K562 (cell line): Measurements from ENCODE around the gene THEM5. TPM values are rescaled to one million over a fixed set of nuclear protein-coding genes. Genes with fewer than 3 reads are reported as not detected.

Experiments
- ATAC-seq: fragments of 200-7000 bp; cut with Tn5 transposase; 3 replicates; pipeline ENCODE4 v1.9.1; 2020; ENCODE audit warnings: moderate library complexity
- BruUV-seq: library from RNA; stranded (reverse); fragments of 400-500 nt; replicated peaks from 2 replicates; lab custom pipeline; 2021; lab: Mats Ljungman, UMichigan
- CTCF ChIA-PET: fragments of 300-600 bp; formaldehyde crosslinking; extraction: SDS; loops from one replicate; lab custom pipeline; 2021; ENCODE audit warnings: low intra/inter-chr PET ratio; lab: Yijun Ruan, JAX
- POLR2A ChIA-PET: fragments of 300-600, 350-650 bp; sonication (Branson Sonifier 250); formaldehyde crosslinking; extraction: SDS; loops from one replicate; lab custom pipeline; 2021; ENCODE audit warnings: antibody characterized with exemption, inconsistent platforms; lab: Yijun Ruan, JAX
- DNase-seq, 4 experiments: peaks; one replicate each; pipeline versions ENCODE4 v3.0.0 to v3.0.0-alpha.2; 2011 to 2018; ENCODE audit warnings: low spot score in 3 of 4, mixed read lengths in 3 of 4; ENCODE audit errors: extremely low read depth in 1 of 4
- FAIRE-seq: peaks from 2 replicates; lab custom pipeline; 2011; peaks lifted over from hg19 to GRCh38; lab: Jason Lieb, UNC
- H2AFZ ChIP-seq: 2 replicates; pipeline ENCODE4 v1.6.0; 2011; ENCODE audit warnings: low read depth, low read length, control low read depth, inconsistent platforms
- H3K27ac ChIP-seq: fragments of 200-600 bp; 3 replicates; pipeline ENCODE4 v1.8.0; 2011; ENCODE audit warnings: low read depth, mild to moderate bottlenecking, control low read depth, inconsistent platforms, low read length, moderate library complexity, mixed read lengths; ENCODE audit errors: extremely low read depth
- H3K27me3 ChIP-seq, 2 experiments: fragments of 300-600 bp in 1 of 2; 2 replicates in 1 of 2; 3 replicates in 1 of 2; pipeline versions ENCODE4 v1.6.0 to v1.8.0; 2011; ENCODE audit warnings: inconsistent platforms in 2 of 2, low read length in 2 of 2, mild to moderate bottlenecking in 1 of 2, mixed read lengths in 1 of 2, moderate library complexity in 1 of 2; ENCODE audit not compliant: control insufficient read depth in 2 of 2, insufficient read depth in 2 of 2
- H3K36me3 ChIP-seq: fragments of 300-600 bp; 3 replicates; pipeline ENCODE4 v1.8.0; 2011; ENCODE audit warnings: mild to moderate bottlenecking, low read length, inconsistent platforms; ENCODE audit not compliant: control insufficient read depth, insufficient read depth
- H3K4me1 ChIP-seq, 2 experiments: fragments of 200-600 bp in 1 of 2; replicated peaks in 1 of 2; 2 replicates in 1 of 2; 3 replicates in 1 of 2; pipeline versions ENCODE4 v1.5.1 to v1.8.0; 2011; ENCODE audit warnings: inconsistent platforms in 2 of 2, low read length in 2 of 2, mild to moderate bottlenecking in 1 of 2, mixed read lengths in 1 of 2, moderate library complexity in 1 of 2; ENCODE audit not compliant: control insufficient read depth in 2 of 2, insufficient read depth in 2 of 2
- H3K4me2 ChIP-seq: 2 replicates; pipeline ENCODE4 v1.6.1; 2011; ENCODE audit warnings: low read length, control low read depth, inconsistent platforms, mixed read lengths; ENCODE audit not compliant: insufficient read depth
- H3K4me3 ChIP-seq: fragments of 200-600 bp; sonication (generic), shearing (Covaris generic); 2 replicates; pipeline ENCODE4 v1.5.1; 2016; ENCODE audit warnings: control low read depth, inconsistent platforms
- H3K79me2 ChIP-seq: fragments of 200-600 bp; 3 replicates; pipeline ENCODE4 v1.8.0; 2011; ENCODE audit warnings: low read length, inconsistent platforms; ENCODE audit not compliant: control insufficient read depth, insufficient read depth
- H3K9ac ChIP-seq, 2 experiments: 2 replicates each; pipeline versions ENCODE4 v1.6.0 to v1.6.1; 2011; ENCODE audit warnings: low read depth in 2 of 2, low read length in 2 of 2, control low read depth in 1 of 2, inconsistent platforms in 1 of 2, mild to moderate bottlenecking in 1 of 2, mixed read lengths in 1 of 2; ENCODE audit not compliant: insufficient read depth in 1 of 2
- H3K9me1 ChIP-seq: one replicate; pipeline ENCODE4 v1.6.0; 2011; ENCODE audit warnings: inconsistent platforms, mild to moderate bottlenecking, low read length, moderate library complexity; ENCODE audit not compliant: control insufficient read depth, insufficient read depth
- H3K9me3 ChIP-seq: replicated peaks from 2 replicates; pipeline ENCODE4 v1.5.1; 2011; ENCODE audit warnings: low read depth, low read length, inconsistent platforms; ENCODE audit not compliant: control insufficient read depth, insufficient read depth
- H4K20me1 ChIP-seq: replicated peaks from 2 replicates; pipeline ENCODE4 v1.6.1; 2011; ENCODE audit warnings: low read length, inconsistent platforms, mixed read lengths; ENCODE audit not compliant: control insufficient read depth, insufficient read depth
- BHLHE40 ChIP-seq: IDR thresholded peaks from 2 replicates; pipeline ENCODE4 v1.6.1; 2011; ENCODE audit warnings: low read length, improper control_type of control experiment
- BRF2 ChIP-seq: IDR thresholded peaks from 3 replicates; pipeline ENCODE4 v1.6.1; 2011; ENCODE audit warnings: borderline replicate concordance, mild to moderate bottlenecking; ENCODE audit not compliant: insufficient read length, insufficient read depth
- IRF9 ChIP-seq: fragments of 450-650 bp; IDR thresholded peaks from 2 replicates; pipeline ENCODE4 v1.6.1; 2016; ENCODE audit warnings: missing biosample characterization, missing genetic modification characterization
- KLF13 ChIP-seq: fragments of 450-650 bp; IDR thresholded peaks from 2 replicates; pipeline ENCODE4 v1.6.1; 2016; ENCODE audit warnings: missing genetic modification characterization, low read depth, mild to moderate bottlenecking, missing compliant biosample characterization, moderate library complexity, borderline replicate concordance
- NFIC ChIP-seq: fragments of 450-650 bp; IDR thresholded peaks from 2 replicates; pipeline ENCODE4 v1.6.1; 2017; ENCODE audit warnings: mild to moderate bottlenecking, inconsistent platforms
- NR0B1 ChIP-seq: fragments of 450-650 bp; IDR thresholded peaks from one replicate; pipeline ENCODE4 v1.6.1; 2018; ENCODE audit warnings: mild to moderate bottlenecking, moderate library complexity; ENCODE audit not compliant: partially characterized antibody
- SIN3A ChIP-seq, 2 experiments: fragments of 150-350 bp in 1 of 2; IDR thresholded peaks; 2 replicates each; pipeline ENCODE4 v1.6.1; 2011 to 2016; ENCODE audit warnings: borderline replicate concordance in 2 of 2, low read depth in 2 of 2, low read length in 2 of 2, mild to moderate bottlenecking in 2 of 2, moderate library complexity in 2 of 2; ENCODE audit not compliant: control insufficient read depth in 1 of 2
- SRSF7 ChIP-seq: fragments of 200-400 bp; formaldehyde crosslinking; optimal IDR thresholded peaks from 2 replicates; pipeline ENCODE3; 2017; ENCODE audit warnings: mild to moderate bottlenecking, low read depth, low read length
- TCF15 ChIP-seq: fragments of 250-450 bp; sonication (Bioruptor Pico); IDR thresholded peaks from 2 replicates; pipeline ENCODE4 v1.8.0; 2022; ENCODE audit warnings: moderate library complexity, mild to moderate bottlenecking, inconsistent platforms
- TOE1 ChIP-seq, 2 experiments: fragments of 450-650 bp in 1 of 2; sonication (generic) in 1 of 2; formaldehyde crosslinking in 1 of 2; IDR thresholded peaks; 2 replicates each; pipeline versions ENCODE4 v1.7.1 to v1.8.0; 2016 to 2022; ENCODE audit warnings: borderline replicate concordance in 2 of 2, mild to moderate bottlenecking in 2 of 2, antibody characterized with exemption in 1 of 2, inconsistent platforms in 1 of 2, low read depth in 1 of 2, missing genetic modification reagents in 1 of 2, moderate library complexity in 1 of 2
- ZBTB9 ChIP-seq: fragments of 450-650 bp; formaldehyde crosslinking; IDR thresholded peaks from 2 replicates; pipeline ENCODE4 v1.4.0; 2020; ENCODE audit warnings: mild to moderate bottlenecking, moderate library complexity
- ZNF277 ChIP-seq: fragments of 250-450 bp; sonication (Bioruptor Pico); IDR thresholded peaks from 2 replicates; pipeline ENCODE4 v1.8.0; 2022; ENCODE audit warnings: inconsistent platforms, mild to moderate bottlenecking, moderate library complexity, borderline replicate concordance
- ZNF695 ChIP-seq: fragments of 450-650 bp; formaldehyde crosslinking; IDR thresholded peaks from 2 replicates; pipeline ENCODE4 v1.4.0; 2020; ENCODE audit warnings: mild to moderate bottlenecking, moderate library complexity
- WGBS: fragments of 100-300 bp; shearing (Covaris generic); methylation state at CpG from one replicate; pipeline ENCODE4 v1.1.6; 2016; ENCODE audit warnings: low coverage, mixed read lengths; ENCODE audit not compliant: insufficient coverage; ENCODE audit errors: missing lambda C conversion rate; 5-methylcytosine and 5-hydroxymethylcytosine counted together
- in situ Hi-C: fragments of 300-500 bp; cut with MboI; formaldehyde crosslinking; loops from 4 replicates; pipeline ENCODE4 v1.15.0; 2018; ENCODE audit warnings: inconsistent platforms, mixed read lengths
- intact Hi-C: fragments of 100-400 bp; cut with micrococcal nuclease; formaldehyde crosslinking; loops from 2 replicates; pipeline ENCODE4 v1.14.2; 2022
- polyA plus RNA-seq, 8 experiments: library from polyadenylated mRNA; depleted of rRNA in 4 of 8; stranded (reverse) in 5 of 8; unstranded in 3 of 8; fragments of >200 nt; fragmentation: Nextera tagmentation in 2 of 8; fragmentation: Illumina TruSeq in 1 of 8; extraction: Ambion mirVana in 2 of 8; extraction: Trizol in 1 of 8; gene quantifications; 2 replicates each; pipeline versions ENCODE4 v1.2.1 to v1.2.3, GENCODE V29; 2011 to 2014; ENCODE audit warnings: inconsistent platforms in 1 of 8, missing spikeins in 1 of 8
- total RNA-seq, 7 experiments: library from RNA; depleted of rRNA in 6 of 7; stranded (reverse); fragments of >200 nt in 6 of 7; fragmentation: Illumina TruSeq in 2 of 7; extraction: Trizol in 2 of 7; gene quantifications; 2 replicates each; pipeline versions ENCODE4 v1.2.1 to v1.2.3, GENCODE V29; 2011 to 2021; ENCODE audit warnings: low replicate concordance in 1 of 7

THEM5 gene
- total and polyA plus RNA-seq, 9 of the 15 experiments (the other 6 are each of a cell fraction or from before 2014, with no cell fraction given), result not detected

- TF ChIP-seq ZBTB9 (CRISPR knock-in tag) (no peak), ZNF695 (CRISPR knock-in tag) (no peak), BRF2 (no peak), TOE1 (IDR thresholded peaks at IDR 0.05; ENCODE audit: borderline replicate concordance) (no peak), TOE1 (CRISPR knock-in tag; IDR thresholded peaks at IDR 0.05; ENCODE audit: borderline replicate concordance, low read depth) (no peak), KLF13 (tag) (no peak), NFIC (no peak), ZNF277 (CRISPR knock-in tag) (no peak), NR0B1 (no peak), IRF9 (tag) (no peak), TCF15 (CRISPR knock-in tag) (no peak), SRSF7 (no peak), BHLHE40 (no peak), SIN3A (IDR thresholded peaks at IDR 0.05; ENCODE audit: borderline replicate concordance in 2 of 2, control insufficient read depth in 1 of 2, low read depth in 2 of 2, low read length in 2 of 2) (no peak)
- Histone ChIP-seq H3K36me3 (peaks cover 55% of the 10 kb centered on the region), H3K9ac (no peak overlapping the region), H3K27me3 (no peaks in the 10 kb centered on the region), H3K79me2 (no peaks in the 10 kb centered on the region), H3K9me1 (no peaks in the 10 kb centered on the region), H2AFZ (no peak overlapping the region), H3K4me1 (peaks cover 0 to 7% of the 10 kb centered on the region in 2 experiments; a peak in 2 of 5 replicates), H4K20me1 (no peaks in the 10 kb centered on the region), H3K9me3 (no peaks in the 10 kb centered on the region), H3K27ac (no peak overlapping the region), H3K4me2 (no peak overlapping the region), H3K4me3 (no peak overlapping the region)
- WGBS, result 100% methylated on average over 1 of the region's 1 CpG
- intact Hi-C loops, result no loop called here
- in situ Hi-C loops, result no loop called here
- BruUV-seq, result no TSS peak
- FAIRE-seq (no peak), ATAC-seq (no peak), DNase-seq (no peak)
- ChIA-PET POLR2A (interaction anchor here (0.5 to 1.4 kb wide), 3 partner anchors 10 to 570 kb away, joined by 3 to 5 read pairs (median 3); no protein-coding TSS in a partner anchor), CTCF (no interaction called here)
Measured at GRCh38 chr1:151887028-151887427, 33.5 kb upstream of the THEM5 start.
